HTR-8/SVneo (cell line): ENCODE data around the gene GPR132.
"Not testable (repeated sequence)": the region's sequence is repeated elsewhere in the genome, so short reads cannot be mapped to it uniquely, and the experiment has no call there.

Experiments
- DNase-seq: peaks from one replicate; pipeline ENCODE4 v3.0.0; 2011; ENCODE audit warnings: low spot score, mixed read lengths; ENCODE audit not compliant: insufficient read length
- FAIRE-seq: peaks from 2 replicates; lab custom pipeline; 2011; peaks lifted over from hg19 to GRCh38; lab: Jason Lieb, UNC

The GPR132 gene

GRCh38 chr14:105065280-105066228 lies at the start of gene GPR132:
Gene GPR132 (minus strand): TSS chr14:105065430. CDS start chr14:105055420, 10,010 bp downstream.
- no peak for FAIRE-seq
- no peak for DNase-seq

GRCh38 chr14:105109243-105109642 lies 44.0 kb upstream of the GPR132 start:
- not testable (repeated sequence) for DNase-seq, FAIRE-seq

GRCh38 chr14:105108516-105108864 lies 43.3 kb upstream of the GPR132 start:
- DNase-seq (no peak), FAIRE-seq (no peak)

- FAIRE-seq (no peak), DNase-seq (no peak)
These were observed 42.7 kb upstream of the GPR132 start for GRCh38 chr14:105107781-105108515.

GRCh38 chr14:105107351-105107750 lies 42.1 kb upstream of the GPR132 start:
- DNase-seq (no peak), FAIRE-seq (no peak)

- FAIRE-seq (no peak), DNase-seq (no peak)
These were observed 39.9 kb upstream of the GPR132 start for GRCh38 chr14:105105158-105105557.

- DNase-seq: no peak
- no peak for FAIRE-seq
These were observed 37.7 kb upstream of the GPR132 start for GRCh38 chr14:105102893-105103292.

GRCh38 chr14:105102361-105102870 lies 37.2 kb upstream of the GPR132 start:
- FAIRE-seq (no peak), DNase-seq (no peak)

- no peak for FAIRE-seq
- DNase-seq: no peak
These were observed 35.7 kb upstream of the GPR132 start for GRCh38 chr14:105100910-105101309.

- FAIRE-seq (peak; percentile 16), DNase-seq (no peak)
These were observed 34.5 kb upstream of the GPR132 start for GRCh38 chr14:105099778-105100177.

GRCh38 chr14:105098316-105098715 lies 33.1 kb upstream of the GPR132 start:
- DNase-seq (no peak), FAIRE-seq (no peak)

- FAIRE-seq (no peak), DNase-seq (no peak)
These were observed 32.5 kb upstream of the GPR132 start for GRCh38 chr14:105097794-105098127.

GRCh38 chr14:105096206-105096875 lies 31.1 kb upstream of the GPR132 start:
- no peak for FAIRE-seq
- DNase-seq: no peak

- DNase-seq (no peak), FAIRE-seq (peak; percentile 49)
These were observed 30.1 kb upstream of the GPR132 start for GRCh38 chr14:105095236-105095805.

GRCh38 chr14:105094193-105094907 lies 29.1 kb upstream of the GPR132 start:
- FAIRE-seq (peak; percentile 38), DNase-seq (no peak)

- DNase-seq (peak; percentile 91), FAIRE-seq (peak; percentile 71)
These were observed 28.4 kb upstream of the GPR132 start for GRCh38 chr14:105093431-105094192.

GRCh38 chr14:105093038-105093430 lies 27.8 kb upstream of the GPR132 start:
- FAIRE-seq: peak; percentile 70
- peak; percentile 81 for DNase-seq

GRCh38 chr14:105092171-105093037 lies 27.2 kb upstream of the GPR132 start:
- no peak for DNase-seq
- FAIRE-seq: no peak
